CD1c-positive myeloid dendritic cell (primary cell): ENCODE data around the gene KIF3B.
"Not testable (repeated sequence)": the region's sequence is repeated elsewhere in the genome, so short reads cannot be mapped to it uniquely, and the experiment has no call there.

ENCODE experiments used
- DNase-seq: peaks from one replicate; pipeline ENCODE4 v3.0.0-alpha.2; 2016; ENCODE audit errors: extremely low spot score

Gene KIF3B

GRCh38 chr20:32296412-32296811, 19.0 kb downstream of the KIF3B start:
- DNase-seq = no peak

- DNase-seq = no peak
Observed at GRCh38 chr20:32296819-32297420, 19.5 kb downstream of the KIF3B start.

GRCh38 chr20:32297439-32297838, 20.0 kb downstream of the KIF3B start:
- no peak for DNase-seq

GRCh38 chr20:32300647-32301046, 23.2 kb downstream of the KIF3B start:
- DNase-seq = no peak

GRCh38 chr20:32301719-32302506, 24.5 kb downstream of the KIF3B start:
- DNase-seq = no peak

- DNase-seq = no peak
Observed at GRCh38 chr20:32302507-32302872, 25.0 kb downstream of the KIF3B start.

GRCh38 chr20:32304131-32304746, 26.8 kb downstream of the KIF3B start:
- no peak for DNase-seq

- no peak for DNase-seq
Observed at GRCh38 chr20:32312718-32313424, 35.4 kb downstream of the KIF3B start.

GRCh38 chr20:32314768-32315167, 37.3 kb downstream of the KIF3B start:
- DNase-seq = no peak

- no peak for DNase-seq
Observed at GRCh38 chr20:32315399-32315798, 37.9 kb downstream of the KIF3B start.

GRCh38 chr20:32315891-32316290, 38.4 kb downstream of the KIF3B start:
- no peak for DNase-seq

- no peak for DNase-seq
Observed at GRCh38 chr20:32316667-32317066, 39.2 kb downstream of the KIF3B start.

- no peak for DNase-seq
Observed at GRCh38 chr20:32319100-32319499, 41.6 kb downstream of the KIF3B start.

GRCh38 chr20:32320305-32320704, 42.9 kb downstream of the KIF3B start:
- DNase-seq = no peak

GRCh38 chr20:32321390-32321789, 43.9 kb downstream of the KIF3B start:
- no peak for DNase-seq

- not testable (repeated sequence) for DNase-seq
Observed at GRCh38 chr20:32322260-32322659, 44.8 kb downstream of the KIF3B start.

GRCh38 chr20:32323761-32324160, 46.3 kb downstream of the KIF3B start:
- DNase-seq = not testable (repeated sequence)

GRCh38 chr20:32325706-32326503, 48.5 kb downstream of the KIF3B start:
- no peak for DNase-seq

- no peak for DNase-seq
Observed at GRCh38 chr20:32326504-32326845, 49.0 kb downstream of the KIF3B start.

- DNase-seq = no peak
Observed at GRCh38 chr20:32327087-32327681, 49.7 kb downstream of the KIF3B start.

GRCh38 chr20:32329817-32330554, 52.5 kb downstream of the KIF3B start:
- no peak for DNase-seq
